Effector memory CD4-positive, alpha-beta T cell (primary cell): ENCODE results near the gene OR4X2.

ENCODE experiments used
- DNase-seq, 3 donors: peaks; one replicate each; pipeline ENCODE4 v3.0.0-alpha.2; 2020
- H3K27ac ChIP-seq: 2 replicates; pipeline ENCODE4 v1.7.0; 2013; ENCODE audit warnings: mild to moderate bottlenecking, low read length, moderate library complexity; ENCODE audit not compliant: insufficient read depth, poor library complexity, severe bottlenecking
- H3K27me3 ChIP-seq: replicated peaks from 2 replicates; pipeline ENCODE4 v1.7.0; 2013; ENCODE audit warnings: mild to moderate bottlenecking, low read length; ENCODE audit not compliant: insufficient read depth, control insufficient read depth, poor library complexity, severe bottlenecking
- H3K36me3 ChIP-seq: 2 replicates; pipeline ENCODE4 v1.7.0; 2013; ENCODE audit warnings: mild to moderate bottlenecking, low read length, moderate library complexity; ENCODE audit not compliant: control insufficient read depth, insufficient read depth
- H3K4me1 ChIP-seq: 2 replicates; pipeline ENCODE4 v1.7.0; 2013; ENCODE audit warnings: low read length, mild to moderate bottlenecking; ENCODE audit not compliant: control insufficient read depth, insufficient read depth, poor library complexity, severe bottlenecking
- H3K4me3 ChIP-seq: 2 replicates; pipeline ENCODE4 v1.7.0; 2013; ENCODE audit warnings: low read length, low read depth, mild to moderate bottlenecking; ENCODE audit not compliant: insufficient read depth, poor library complexity, severe bottlenecking
- H3K9me3 ChIP-seq: 2 replicates; pipeline ENCODE4 v1.7.0; 2013; ENCODE audit warnings: mild to moderate bottlenecking, low read length, moderate library complexity; ENCODE audit not compliant: control insufficient read depth

Gene OR4X2

DNA sequence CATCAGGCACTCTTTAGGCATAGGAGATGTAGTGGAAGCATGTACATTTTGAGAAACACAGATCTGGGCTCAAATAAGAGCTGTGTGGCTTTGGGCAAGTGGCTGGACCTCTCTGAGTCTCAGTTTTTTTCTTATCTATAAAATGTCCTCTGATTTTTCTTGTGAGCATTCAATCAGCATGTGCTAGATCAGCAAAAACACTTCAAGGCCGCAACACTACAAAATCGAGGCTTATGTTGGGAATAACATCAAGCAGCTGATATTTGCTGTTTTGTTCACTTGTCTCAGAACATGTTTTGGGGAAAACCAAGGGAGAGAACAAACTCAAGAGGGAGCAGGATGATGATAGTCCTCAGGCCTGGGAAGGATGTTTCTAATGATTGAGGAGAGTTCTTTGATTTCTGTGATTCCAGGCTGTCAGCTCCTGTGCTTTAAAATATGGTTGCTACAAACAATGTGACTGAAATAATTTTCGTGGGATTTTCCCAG lies 18.6 kb downstream of the OR4X2 start, which contains the start of gene OR4X1:
OR4X1 (plus strand) TSS at position 439 of the 489 bp plus-strand sequence; CDS start at position 439, 0 bp downstream.
- no peaks in the 10 kb centered on the region for H3K27me3 ChIP-seq
- H3K4me1 ChIP-seq: no peaks in the 10 kb centered on the region
- no peak within 1 kb of the TSS for H3K27ac ChIP-seq
- H3K9me3 ChIP-seq: no peaks in the 10 kb centered on the region
- DNase-seq: no peak
- H3K36me3 ChIP-seq: no peaks in the 10 kb centered on the region
- H3K4me3 ChIP-seq: no peak within 1 kb of the TSS

GRCh38 chr11:48270621-48271020 lies 25.7 kb downstream of the OR4X2 start:
- Histone ChIP-seq H3K27me3 (no peaks in the 10 kb centered on the region), H3K4me3 (no peak overlapping the region), H3K4me1 (no peaks in the 10 kb centered on the region), H3K27ac (no peak overlapping the region), H3K9me3 (no peaks in the 10 kb centered on the region), H3K36me3 (no peaks in the 10 kb centered on the region)
- DNase-seq: no peak

- H3K4me1 ChIP-seq: no peaks in the 10 kb centered on the region
- no peaks in the 10 kb centered on the region for H3K27me3 ChIP-seq
- H3K36me3 ChIP-seq: no peaks in the 10 kb centered on the region
- no peak for DNase-seq
- H3K9me3 ChIP-seq: no peaks in the 10 kb centered on the region
- no peak overlapping the region for H3K4me3 ChIP-seq
- no peak overlapping the region for H3K27ac ChIP-seq
These were observed 27.7 kb downstream of the OR4X2 start for GRCh38 chr11:48272606-48273005.
